IMR-90 (cell line): ENCODE data around the gene NRP1. TPM values are rescaled to one million over a fixed set of nuclear protein-coding genes. Genes with fewer than 3 reads are reported as not detected.
A peak's percentile ranks its signal among the peaks of the same experiment; 100 is the strongest.

ENCODE experiments used
- ATAC-seq: fragments of 200-7000 bp; cut with Tn5 transposase; 2 replicates; pipeline ENCODE4 v1.9.1; 2020; ENCODE audit warnings: low read depth, mild to moderate bottlenecking, moderate library complexity
- BruUV-seq: library from RNA; stranded (reverse); fragments of 400-500 nt; replicated peaks from 2 replicates; lab custom pipeline; 2021; lab: Mats Ljungman, UMichigan
- CTCF ChIA-PET: fragments of 300-600 bp; formaldehyde crosslinking; extraction: SDS; loops from one replicate; lab custom pipeline; 2021; ENCODE audit warnings: antibody characterized with exemption; lab: Yijun Ruan, JAX
- POLR2A ChIA-PET: fragments of 300-600 bp; sonication (Branson Sonifier 250); formaldehyde crosslinking; loops from one replicate; lab custom pipeline; 2022; ENCODE audit warnings: antibody characterized with exemption; ENCODE audit not compliant: unreplicated experiment; lab: Charles Lee
- DNase-seq: peaks from one replicate; pipeline ENCODE4 v3.0.0; 2013
- H2AFZ ChIP-seq: replicated peaks from 2 replicates; pipeline ENCODE3; 2013; ENCODE audit warnings: low read length, mild to moderate bottlenecking; ENCODE audit not compliant: poor library complexity
- H2AK5ac ChIP-seq: 2 replicates; pipeline ENCODE4 v1.6.1; 2013; ENCODE audit warnings: low read depth, low read length, inconsistent platforms
- H2AK9ac ChIP-seq: replicated peaks from 2 replicates; pipeline ENCODE3; 2013; ENCODE audit warnings: mild to moderate bottlenecking, low read depth, low read length, moderate library complexity; ENCODE audit not compliant: poor library complexity
- H2BK120ac ChIP-seq: 2 replicates; pipeline ENCODE4 v1.6.1; 2013; ENCODE audit warnings: low read depth, low read length, inconsistent platforms
- H2BK15ac ChIP-seq: 3 replicates; pipeline ENCODE4 v1.6.1; 2013; ENCODE audit warnings: low read depth, low read length, inconsistent platforms
- H2BK20ac ChIP-seq: 2 replicates; pipeline ENCODE4 v1.6.1; 2013; ENCODE audit warnings: low read depth, mild to moderate bottlenecking, inconsistent platforms, low read length, moderate library complexity
- H2BK5ac ChIP-seq: 2 replicates; pipeline ENCODE4 v1.6.1; 2013; ENCODE audit warnings: mild to moderate bottlenecking, low read depth, low read length, inconsistent platforms; ENCODE audit not compliant: poor library complexity, severe bottlenecking
- H3K14ac ChIP-seq: replicated peaks from 2 replicates; pipeline ENCODE4 v1.6.1; 2013; ENCODE audit warnings: low read depth, low read length, inconsistent platforms
- H3K18ac ChIP-seq: 2 replicates; pipeline ENCODE4 v1.6.1; 2013; ENCODE audit warnings: low read depth, low read length, control low read depth
- H3K23ac ChIP-seq: 2 replicates; pipeline ENCODE4 v1.6.1; 2013; ENCODE audit warnings: low read depth, low read length, inconsistent platforms
- H3K27ac ChIP-seq: 2 replicates; pipeline ENCODE4 v1.5.1; 2013; ENCODE audit warnings: mild to moderate bottlenecking, control low read depth, low read length; ENCODE audit not compliant: insufficient read depth
- H3K27me3 ChIP-seq: 2 replicates; pipeline ENCODE4 v1.6.1; 2013; ENCODE audit warnings: low read length; ENCODE audit not compliant: control insufficient read depth, insufficient read depth
- H3K36me3 ChIP-seq: 2 replicates; pipeline ENCODE4 v1.6.1; 2013; ENCODE audit warnings: low read length, mixed read lengths; ENCODE audit not compliant: control insufficient read depth, insufficient read depth
- H3K4ac ChIP-seq: 2 replicates; pipeline ENCODE4 v1.6.1; 2013; ENCODE audit warnings: low read depth, low read length, inconsistent platforms
- H3K4me1 ChIP-seq: 2 replicates; pipeline ENCODE4 v1.6.1; 2013; ENCODE audit warnings: low read length, mixed read lengths; ENCODE audit not compliant: control insufficient read depth, insufficient read depth
- H3K4me2 ChIP-seq: 2 replicates; pipeline ENCODE4 v1.6.1; 2013; ENCODE audit warnings: low read depth, mild to moderate bottlenecking, control low read depth, low read length, moderate library complexity
- H3K4me3 ChIP-seq: 2 replicates; pipeline ENCODE4 v1.5.1; 2013; ENCODE audit warnings: low read depth, mild to moderate bottlenecking, control low read depth, low read length, moderate library complexity; ENCODE audit not compliant: insufficient read depth
- H3K56ac ChIP-seq: 2 replicates; pipeline ENCODE4 v1.6.1; 2013; ENCODE audit warnings: low read length, inconsistent platforms; ENCODE audit not compliant: insufficient read depth; ENCODE audit errors: extremely low read depth
- H3K79me1 ChIP-seq, 2 experiments: 2 replicates each; pipeline ENCODE4 v1.6.1; 2013; ENCODE audit warnings: low read length in 2 of 2, inconsistent platforms in 1 of 2, low read depth in 1 of 2
- H3K9ac ChIP-seq: 2 replicates; pipeline ENCODE4 v1.6.1; 2013; ENCODE audit warnings: low read depth, low read length, control low read depth
- H3K9me1 ChIP-seq: 2 replicates; pipeline ENCODE4 v1.6.1; 2013; ENCODE audit warnings: low read length, inconsistent platforms; ENCODE audit not compliant: insufficient read depth
- H3K9me3 ChIP-seq: 2 replicates; pipeline ENCODE4 v1.6.1; 2013; ENCODE audit warnings: low read length; ENCODE audit not compliant: control insufficient read depth, insufficient read depth
- H4K20me1 ChIP-seq: 2 replicates; pipeline ENCODE4 v1.6.1; 2013; ENCODE audit warnings: low read length, inconsistent platforms; ENCODE audit not compliant: insufficient read depth
- H4K5ac ChIP-seq: 2 replicates; pipeline ENCODE4 v1.6.1; 2013; ENCODE audit warnings: mild to moderate bottlenecking, low read depth, low read length, control low read depth
- H4K8ac ChIP-seq, 2 experiments: 2 replicates each; pipeline ENCODE4 v1.6.1; 2013; ENCODE audit warnings: low read depth in 2 of 2, low read length in 2 of 2, control low read depth in 1 of 2, inconsistent platforms in 1 of 2
- H4K91ac ChIP-seq: 2 replicates; pipeline ENCODE4 v1.6.1; 2013; ENCODE audit warnings: low read depth, low read length, inconsistent platforms; ENCODE audit not compliant: insufficient read depth
- BHLHE40 ChIP-seq: fragments of 150-350 bp; IDR thresholded peaks from 2 replicates; pipeline ENCODE4 v1.6.1; 2016; ENCODE audit warnings: mild to moderate bottlenecking, low read depth, low read length
- CEBPB ChIP-seq: IDR thresholded peaks from 2 replicates; pipeline ENCODE4 v1.6.1; 2012; ENCODE audit warnings: low read depth, low read length, improper control_type of control experiment
- CHD1 ChIP-seq: IDR thresholded peaks from 2 replicates; pipeline ENCODE4 v1.6.1; 2012; ENCODE audit warnings: low read depth, low read length, improper control_type of control experiment
- FOS ChIP-seq: fragments of 150-350 bp; IDR thresholded peaks from 2 replicates; pipeline ENCODE4 v1.6.1; 2016; ENCODE audit warnings: low read depth, low read length
- MAFK ChIP-seq: IDR thresholded peaks from 2 replicates; pipeline ENCODE4 v1.6.1; 2012; ENCODE audit warnings: low read depth, low read length, improper control_type of control experiment
- MAZ ChIP-seq: IDR thresholded peaks from 2 replicates; pipeline ENCODE4 v1.6.1; 2012; ENCODE audit warnings: low read depth, mild to moderate bottlenecking, low read length, improper control_type of control experiment, moderate library complexity, borderline replicate concordance
- MXI1 ChIP-seq: IDR thresholded peaks from 2 replicates; pipeline ENCODE4 v1.6.1; 2012; ENCODE audit warnings: low read depth, mild to moderate bottlenecking, low read length, moderate library complexity, borderline replicate concordance
- NFE2L2 ChIP-seq: fragments of 150-350 bp; IDR thresholded peaks from 2 replicates; pipeline ENCODE4 v1.6.1; 2016; ENCODE audit warnings: low read depth, mild to moderate bottlenecking, low read length
- POLR2A ChIP-seq: IDR thresholded peaks from 2 replicates; pipeline ENCODE4 v1.6.1; 2012; ENCODE audit warnings: mild to moderate bottlenecking, low read depth, low read length
- RAD21 ChIP-seq: IDR thresholded peaks from 2 replicates; pipeline ENCODE4 v1.6.1; 2012; ENCODE audit warnings: low read length, improper control_type of control experiment
- RCOR1 ChIP-seq: IDR thresholded peaks from 2 replicates; pipeline ENCODE4 v1.6.1; 2012; ENCODE audit warnings: mild to moderate bottlenecking, low read length, improper control_type of control experiment; ENCODE audit not compliant: insufficient replicate concordance
- RFX5 ChIP-seq: IDR thresholded peaks from 2 replicates; pipeline ENCODE4 v1.8.0; 2012; ENCODE audit warnings: low read depth, mild to moderate bottlenecking, low read length, moderate library complexity
- SMC3 ChIP-seq: fragments of 150-350 bp; IDR thresholded peaks from 2 replicates; pipeline ENCODE4 v1.6.1; 2016; ENCODE audit warnings: low read depth, mild to moderate bottlenecking, antibody characterized with exemption, low read length, moderate library complexity
- WGBS, 2 experiments: methylation state at CpG; one replicate each; pipeline versions ENCODE4 v1.1.5 to v1.1.7; 2013; ENCODE audit warnings: missing lambda C conversion rate in 2 of 2; ENCODE audit not compliant: insufficient read length in 1 of 2; ENCODE audit errors: extremely low coverage in 2 of 2; 5-methylcytosine and 5-hydroxymethylcytosine counted together
- dilution Hi-C: fragments of 300-500 bp; cut with HindIII; formaldehyde crosslinking; loops from one replicate; pipeline ENCODE4 v1.14.3; 2018; ENCODE audit warnings: low sequenced_read_pairs; ENCODE audit not compliant: unreplicated experiment
- in situ Hi-C: fragments of 300-500 bp; cut with MboI; formaldehyde crosslinking; loops from 3 replicates; pipeline ENCODE4 v1.14.3; 2019; ENCODE audit warnings: low sequenced_read_pairs, inconsistent platforms, mixed read lengths
- intact Hi-C: fragments of 100-400 bp; cut with micrococcal nuclease; formaldehyde crosslinking; loops from 2 replicates; pipeline ENCODE4 v1.10.0; 2022
- polyA plus RNA-seq, 3 experiments: library from polyadenylated mRNA; depleted of rRNA; stranded (reverse); fragments of >200 nt; gene quantifications; 2 replicates each; pipeline ENCODE4 v1.2.3, GENCODE V29; 2012; ENCODE audit warnings: low replicate concordance in 1 of 3
- total RNA-seq: library from RNA; depleted of rRNA; stranded (reverse); fragments of >200 nt; gene quantifications from 2 replicates; pipeline ENCODE4 v1.2.3, GENCODE V29; 2012
- TF ChIP-seq, protein P1 (sequence below): fragments of 150-350 bp; IDR thresholded peaks from 2 replicates; pipeline ENCODE4 v1.6.1; 2017; ENCODE audit warnings: mild to moderate bottlenecking, antibody characterized with exemption, low read length, low read depth
- TF ChIP-seq, protein P2 (sequence below): fragments of 150-350 bp; IDR thresholded peaks from 2 replicates; pipeline ENCODE4 v1.6.1; 2016; ENCODE audit warnings: low read depth, mild to moderate bottlenecking, low read length, moderate library complexity, borderline replicate concordance
- TF ChIP-seq, protein P3 (sequence below): conservative IDR thresholded peaks from 2 replicates; pipeline ENCODE4 v1.5.1; 2012; ENCODE audit warnings: mild to moderate bottlenecking, low read depth, low read length, improper control_type of control experiment

NRP1 gene
- total and polyA plus RNA-seq, 2 of the 4 experiments (the other 2 are of a cell fraction), result 108 to 227 TPM

- H2AFZ ChIP-seq, result no peak overlapping the region
- peaks cover 14% of the 10 kb centered on the region for H3K9me1 ChIP-seq
- ATAC-seq (no peak), DNase-seq (no peak)
- H4K20me1 ChIP-seq, result peaks cover 13% of the 10 kb centered on the region; the same call in 1 of the 2 replicates
- TF ChIP-seq SMC3 (no peak), RCOR1 (no peak), RAD21 (no peak), NFE2L2 (no peak), BHLHE40 (no peak), CHD1 (no peak), MAZ (no peak), RFX5 (no peak), POLR2A (no peak), CEBPB (no peak), MXI1 (no peak), FOS (no peak), MAFK (no peak)
- TF ChIP-seq, protein P1, sequence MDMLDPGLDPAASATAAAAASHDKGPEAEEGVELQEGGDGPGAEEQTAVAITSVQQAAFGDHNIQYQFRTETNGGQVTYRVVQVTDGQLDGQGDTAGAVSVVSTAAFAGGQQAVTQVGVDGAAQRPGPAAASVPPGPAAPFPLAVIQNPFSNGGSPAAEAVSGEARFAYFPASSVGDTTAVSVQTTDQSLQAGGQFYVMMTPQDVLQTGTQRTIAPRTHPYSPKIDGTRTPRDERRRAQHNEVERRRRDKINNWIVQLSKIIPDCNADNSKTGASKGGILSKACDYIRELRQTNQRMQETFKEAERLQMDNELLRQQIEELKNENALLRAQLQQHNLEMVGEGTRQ, result no peak
- TF ChIP-seq, protein P2, sequence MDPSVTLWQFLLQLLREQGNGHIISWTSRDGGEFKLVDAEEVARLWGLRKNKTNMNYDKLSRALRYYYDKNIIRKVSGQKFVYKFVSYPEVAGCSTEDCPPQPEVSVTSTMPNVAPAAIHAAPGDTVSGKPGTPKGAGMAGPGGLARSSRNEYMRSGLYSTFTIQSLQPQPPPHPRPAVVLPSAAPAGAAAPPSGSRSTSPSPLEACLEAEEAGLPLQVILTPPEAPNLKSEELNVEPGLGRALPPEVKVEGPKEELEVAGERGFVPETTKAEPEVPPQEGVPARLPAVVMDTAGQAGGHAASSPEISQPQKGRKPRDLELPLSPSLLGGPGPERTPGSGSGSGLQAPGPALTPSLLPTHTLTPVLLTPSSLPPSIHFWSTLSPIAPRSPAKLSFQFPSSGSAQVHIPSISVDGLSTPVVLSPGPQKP, result no peak
- TF ChIP-seq, protein P3, sequence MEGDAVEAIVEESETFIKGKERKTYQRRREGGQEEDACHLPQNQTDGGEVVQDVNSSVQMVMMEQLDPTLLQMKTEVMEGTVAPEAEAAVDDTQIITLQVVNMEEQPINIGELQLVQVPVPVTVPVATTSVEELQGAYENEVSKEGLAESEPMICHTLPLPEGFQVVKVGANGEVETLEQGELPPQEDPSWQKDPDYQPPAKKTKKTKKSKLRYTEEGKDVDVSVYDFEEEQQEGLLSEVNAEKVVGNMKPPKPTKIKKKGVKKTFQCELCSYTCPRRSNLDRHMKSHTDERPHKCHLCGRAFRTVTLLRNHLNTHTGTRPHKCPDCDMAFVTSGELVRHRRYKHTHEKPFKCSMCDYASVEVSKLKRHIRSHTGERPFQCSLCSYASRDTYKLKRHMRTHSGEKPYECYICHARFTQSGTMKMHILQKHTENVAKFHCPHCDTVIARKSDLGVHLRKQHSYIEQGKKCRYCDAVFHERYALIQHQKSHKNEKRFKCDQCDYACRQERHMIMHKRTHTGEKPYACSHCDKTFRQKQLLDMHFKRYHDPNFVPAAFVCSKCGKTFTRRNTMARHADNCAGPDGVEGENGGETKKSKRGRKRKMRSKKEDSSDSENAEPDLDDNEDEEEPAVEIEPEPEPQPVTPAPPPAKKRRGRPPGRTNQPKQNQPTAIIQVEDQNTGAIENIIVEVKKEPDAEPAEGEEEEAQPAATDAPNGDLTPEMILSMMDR, result no peak
- H3K23ac ChIP-seq, result no peak overlapping the region
- H3K4me3 ChIP-seq, result no peak overlapping the region
- peak overlapping the region; percentile 53; the same call in 1 of the 2 replicates for H4K5ac ChIP-seq
- H3K14ac ChIP-seq, result peak overlapping the region; percentile 44
- no TSS peak for BruUV-seq
- H2BK120ac ChIP-seq, result no peak overlapping the region
- no peak overlapping the region for H3K9ac ChIP-seq
- H2AK5ac ChIP-seq, result peak overlapping the region; percentile 17; the same call in 1 of the 2 replicates
- H3K36me3 ChIP-seq, result no peaks in the 10 kb centered on the region
- in situ Hi-C loops, result no loop called here
- intact Hi-C loops, result no loop called here
- peaks cover 14% of the 10 kb centered on the region for H3K4me1 ChIP-seq
- H3K27me3 ChIP-seq, result no peaks in the 10 kb centered on the region
- H2BK5ac ChIP-seq, result no peak overlapping the region
- peak overlapping the region; percentile 20; the same call in 1 of the 2 replicates for H3K18ac ChIP-seq
- no peak overlapping the region for H2BK15ac ChIP-seq
- H3K4ac ChIP-seq, result 0 out of 2 replicates have a peak overlapping the region, but pooled peaks have one; percentile 19
- no peak overlapping the region for H3K56ac ChIP-seq
- peak overlapping the region; percentile 38; the same call in 1 of the 2 replicates for H2BK20ac ChIP-seq
- H4K91ac ChIP-seq, result no peak overlapping the region
- no peak overlapping the region for H4K8ac ChIP-seq
- dilution Hi-C loops, result no loop called here
- 100% methylated on average over 1 of the region's 3 CpGs; no CpG with 5 or more reads in 1 of the 2 experiments for WGBS, 2 experiments
- H3K4me2 ChIP-seq, result no peak overlapping the region
- H2AK9ac ChIP-seq, result no peak overlapping the region
- H3K9me3 ChIP-seq, result no peaks in the 10 kb centered on the region
- no peak overlapping the region for H3K27ac ChIP-seq
- peaks cover 37 to 61% of the 10 kb centered on the region in 2 experiments for H3K79me1 ChIP-seq
- POLR2A ChIA-PET, result no interaction called here
- CTCF ChIA-PET, result no interaction called here
Measured at GRCh38 chr10:33288127-33288526, 46.3 kb downstream of the NRP1 start.
